ENCODE results near the gene METTL26. TPM values are rescaled to one million over a fixed set of nuclear protein-coding genes. Genes with fewer than 3 reads are reported as not detected.

Gene METTL26
- total and polyA plus RNA-seq, 9 of the 15 experiments (the other 6 are each of a cell fraction or from before 2014, with no cell fraction given): 7.3 to 262 (median 80.9) TPM

DNA sequence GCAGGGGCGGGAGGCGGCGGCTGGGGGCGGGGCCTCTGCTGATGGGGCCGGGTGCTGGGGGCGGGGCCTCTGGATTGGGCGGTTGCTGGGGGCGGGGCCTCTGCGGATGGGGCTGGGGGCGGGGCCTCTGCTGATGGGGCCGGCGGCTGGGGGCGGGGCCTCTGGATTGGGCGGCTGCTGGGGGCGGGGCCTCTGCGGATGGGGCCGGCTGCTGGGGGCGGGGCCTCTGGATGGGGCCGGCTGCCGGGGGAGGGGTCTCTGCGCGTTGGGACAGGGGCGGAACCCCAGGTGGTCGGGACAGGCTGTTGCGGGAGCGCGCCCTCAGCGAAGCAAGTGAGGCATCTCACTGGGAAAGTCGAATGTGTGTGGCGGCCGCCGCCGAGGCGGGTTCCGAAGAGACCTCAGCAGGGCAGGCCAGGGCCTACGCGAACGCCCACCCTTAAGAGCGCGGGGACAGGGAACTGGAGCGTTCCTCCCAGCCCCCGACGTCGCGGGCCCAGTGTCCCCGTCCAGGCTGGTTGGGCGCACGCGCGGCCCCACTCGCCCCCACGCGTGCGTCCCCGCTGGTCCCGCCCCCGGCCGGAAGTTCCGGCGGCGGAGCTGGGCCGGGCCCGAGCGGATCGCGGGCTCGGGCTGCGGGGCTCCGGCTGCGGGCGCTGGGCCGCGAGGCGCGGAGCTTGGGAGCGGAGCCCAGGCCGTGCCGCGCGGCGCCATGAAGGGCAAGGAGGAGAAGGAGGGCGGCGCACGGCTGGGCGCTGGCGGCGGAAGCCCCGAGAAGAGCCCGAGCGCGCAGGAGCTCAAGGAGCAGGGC is 43.9 kb upstream of the METTL26 start, which contains the start of gene STUB1 (continued):
- no peak for TF ChIP-seq ZNF79 (CRISPR knock-in tag; IDR thresholded peaks at IDR 0.05; ENCODE audit: low read depth)
- TF ChIP-seq, protein P1, sequence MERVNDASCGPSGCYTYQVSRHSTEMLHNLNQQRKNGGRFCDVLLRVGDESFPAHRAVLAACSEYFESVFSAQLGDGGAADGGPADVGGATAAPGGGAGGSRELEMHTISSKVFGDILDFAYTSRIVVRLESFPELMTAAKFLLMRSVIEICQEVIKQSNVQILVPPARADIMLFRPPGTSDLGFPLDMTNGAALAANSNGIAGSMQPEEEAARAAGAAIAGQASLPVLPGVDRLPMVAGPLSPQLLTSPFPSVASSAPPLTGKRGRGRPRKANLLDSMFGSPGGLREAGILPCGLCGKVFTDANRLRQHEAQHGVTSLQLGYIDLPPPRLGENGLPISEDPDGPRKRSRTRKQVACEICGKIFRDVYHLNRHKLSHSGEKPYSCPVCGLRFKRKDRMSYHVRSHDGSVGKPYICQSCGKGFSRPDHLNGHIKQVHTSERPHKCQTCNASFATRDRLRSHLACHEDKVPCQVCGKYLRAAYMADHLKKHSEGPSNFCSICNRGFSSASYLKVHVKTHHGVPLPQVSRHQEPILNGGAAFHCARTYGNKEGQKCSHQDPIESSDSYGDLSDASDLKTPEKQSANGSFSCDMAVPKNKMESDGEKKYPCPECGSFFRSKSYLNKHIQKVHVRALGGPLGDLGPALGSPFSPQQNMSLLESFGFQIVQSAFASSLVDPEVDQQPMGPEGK (CRISPR knock-in tag; IDR thresholded peaks at IDR 0.05; ENCODE audit: borderline replicate concordance): no peak
- TF ChIP-seq HMG20A (CRISPR knock-in tag; conservative IDR thresholded peaks at IDR 0.05): no peak
- no peak for TF ChIP-seq BRD9 (IDR thresholded peaks at IDR 0.05; ENCODE audit: low read depth, partially characterized antibody)
- no peak for TF ChIP-seq ZNF583 (CRISPR knock-in tag; IDR thresholded peaks at IDR 0.05)
- TF ChIP-seq CAMTA2 (CRISPR knock-in tag; conservative IDR thresholded peaks at IDR 0.05): no peak
- TF ChIP-seq SUPT5H (IDR thresholded peaks at IDR 0.05): peak; percentile 23
- no peak for TF ChIP-seq ELF2 (CRISPR knock-in tag; IDR thresholded peaks at IDR 0.05)
- no peak for TF ChIP-seq HBP1 (CRISPR knock-in tag; IDR thresholded peaks at IDR 0.05)
- TF ChIP-seq ZNF23 (CRISPR knock-in tag; IDR thresholded peaks at IDR 0.05): no peak
- TF ChIP-seq, protein P2, sequence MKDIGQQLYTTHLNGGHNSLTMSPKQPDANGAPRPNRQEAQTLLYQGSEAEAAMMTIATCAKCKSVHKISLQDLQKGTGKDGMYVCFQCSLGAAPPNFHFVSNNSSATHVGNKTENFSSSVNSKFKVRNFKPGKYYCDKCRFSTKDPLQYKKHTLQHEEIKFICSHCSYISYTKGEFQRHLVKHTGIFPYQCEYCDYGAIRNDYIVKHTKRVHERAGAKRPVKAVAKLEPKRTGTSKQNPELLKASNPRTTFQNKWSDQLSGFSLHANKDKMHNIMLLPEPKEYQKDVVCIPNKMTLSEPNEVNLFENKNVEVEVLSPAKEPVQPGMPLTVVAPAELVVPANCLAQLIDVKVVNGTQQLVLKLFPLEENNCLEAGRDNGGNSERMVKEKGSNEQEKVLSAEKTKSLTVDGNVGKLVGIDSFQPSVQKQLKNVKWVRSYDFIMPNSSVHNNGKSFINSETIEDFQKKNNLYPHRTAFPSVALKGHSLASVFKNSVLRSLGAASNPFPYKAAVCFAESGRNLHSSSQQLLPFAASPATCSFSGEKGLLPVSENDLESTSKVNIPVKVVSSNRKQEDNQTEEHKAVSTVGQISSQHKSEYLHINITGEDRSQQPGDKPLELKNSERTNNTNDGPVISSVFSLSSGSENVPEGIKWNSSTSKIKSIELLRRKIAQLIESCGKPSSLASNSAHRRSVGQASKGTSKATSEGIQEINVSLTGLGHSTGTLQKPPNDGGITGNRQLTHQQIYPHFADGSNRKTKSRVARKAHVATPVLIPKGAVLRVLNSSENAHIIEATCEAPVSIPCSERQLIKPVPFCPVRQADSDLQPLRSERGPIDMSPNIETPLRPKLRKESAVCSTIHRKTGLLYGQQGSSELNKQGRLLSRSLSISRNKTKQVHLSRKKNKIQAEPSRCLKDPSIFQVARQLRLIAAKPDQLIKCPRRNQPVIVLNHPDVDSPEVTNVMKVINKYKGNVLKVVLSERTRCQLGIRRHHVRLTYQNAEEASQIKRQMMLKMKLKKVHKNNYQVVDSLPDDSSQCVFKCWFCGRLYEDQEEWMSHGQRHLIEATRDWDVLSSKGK (CRISPR knock-in tag; IDR thresholded peaks at IDR 0.05): no peak
- TF ChIP-seq SAFB (IDR thresholded peaks at IDR 0.05; ENCODE audit: borderline replicate concordance, low read depth, low read length): peak; percentile 94
- TF ChIP-seq CREB1 (IDR thresholded peaks at IDR 0.05): no peak
- TF ChIP-seq CREB1 (CRISPR knock-in tag; IDR thresholded peaks at IDR 0.05): 0 out of 2 replicates have a peak, but pooled peaks have one; percentile 21
- no peak for TF ChIP-seq POLR3G (IDR thresholded peaks at IDR 0.05; ENCODE audit: extremely low read depth, insufficient read length, insufficient replicate concordance)
- TF ChIP-seq ASH1L (IDR thresholded peaks at IDR 0.05; ENCODE audit: borderline replicate concordance, low read depth, partially characterized antibody): no peak
- TF ChIP-seq ZNF165 (CRISPR knock-in tag; IDR thresholded peaks at IDR 0.05; ENCODE audit: borderline replicate concordance): no peak
- no peak for TF ChIP-seq KAT7 (CRISPR knock-in tag; IDR thresholded peaks at IDR 0.05; ENCODE audit: borderline replicate concordance)
- no peak for TF ChIP-seq CC2D1A (IDR thresholded peaks at IDR 0.05)
- no peak for TF ChIP-seq ZNF77 (CRISPR knock-in tag; IDR thresholded peaks at IDR 0.05)
